Glutamatergic neuron (in vitro differentiated cells): ENCODE data around the gene JAK1. TPM values are rescaled to one million over a fixed set of nuclear protein-coding genes. Genes with fewer than 3 reads are reported as not detected.

Experiments
- DNase-seq: peaks from one replicate; pipeline ENCODE4 v3.0.0; 2022
- H3K27ac Mint-ChIP-seq: one replicate; pipeline ENCODE4 v1.8.0; 2020; ENCODE audit warnings: mild to moderate bottlenecking, mixed read lengths, inconsistent platforms; ENCODE audit not compliant: unreplicated experiment
- H3K27me3 Mint-ChIP-seq: one replicate; pipeline ENCODE4 v1.8.0; 2020; ENCODE audit warnings: mild to moderate bottlenecking, moderate library complexity, mixed read lengths, inconsistent platforms; ENCODE audit not compliant: unreplicated experiment
- H3K36me3 Mint-ChIP-seq: one replicate; pipeline ENCODE4 v1.8.0; 2020; ENCODE audit warnings: mild to moderate bottlenecking, mixed read lengths, inconsistent platforms; ENCODE audit not compliant: unreplicated experiment
- H3K4me1 Mint-ChIP-seq: one replicate; pipeline ENCODE4 v1.8.0; 2020; ENCODE audit warnings: mild to moderate bottlenecking, low read depth, mixed read lengths, inconsistent platforms; ENCODE audit not compliant: unreplicated experiment
- H3K4me3 Mint-ChIP-seq: one replicate; pipeline ENCODE4 v1.8.0; 2020; ENCODE audit warnings: mild to moderate bottlenecking, mixed read lengths, inconsistent platforms; ENCODE audit not compliant: unreplicated experiment
- H3K9me3 Mint-ChIP-seq: one replicate; pipeline ENCODE4 v1.8.0; 2020; ENCODE audit warnings: mild to moderate bottlenecking, moderate library complexity, mixed read lengths, inconsistent platforms; ENCODE audit not compliant: unreplicated experiment
- total RNA-seq: library from RNA; stranded (reverse); fragmentation: NEBNext Ultra II Directional; extraction: Animal tissue kit (Norgen Biotek cat#: 25700); gene quantifications from one replicate; pipeline ENCODE4 v1.2.1, GENCODE V29; 2021; ENCODE audit not compliant: unreplicated experiment
- TF ChIP-seq, protein P1 (sequence below): fragments of 200-600 bp; sonication (generic); IDR thresholded peaks from one replicate; pipeline ENCODE4 v1.5.0; 2021; ENCODE audit not compliant: partially characterized antibody, unreplicated experiment

JAK1 gene
- total RNA-seq, 1 donor from 2014 or later = 16.9 TPM

- DNase-seq = no peak
- no peaks in the 10 kb centered on the region for H3K9me3 Mint-ChIP-seq
- H3K4me1 Mint-ChIP-seq = peaks cover 15% of the 10 kb centered on the region
- TF ChIP-seq, protein P1, sequence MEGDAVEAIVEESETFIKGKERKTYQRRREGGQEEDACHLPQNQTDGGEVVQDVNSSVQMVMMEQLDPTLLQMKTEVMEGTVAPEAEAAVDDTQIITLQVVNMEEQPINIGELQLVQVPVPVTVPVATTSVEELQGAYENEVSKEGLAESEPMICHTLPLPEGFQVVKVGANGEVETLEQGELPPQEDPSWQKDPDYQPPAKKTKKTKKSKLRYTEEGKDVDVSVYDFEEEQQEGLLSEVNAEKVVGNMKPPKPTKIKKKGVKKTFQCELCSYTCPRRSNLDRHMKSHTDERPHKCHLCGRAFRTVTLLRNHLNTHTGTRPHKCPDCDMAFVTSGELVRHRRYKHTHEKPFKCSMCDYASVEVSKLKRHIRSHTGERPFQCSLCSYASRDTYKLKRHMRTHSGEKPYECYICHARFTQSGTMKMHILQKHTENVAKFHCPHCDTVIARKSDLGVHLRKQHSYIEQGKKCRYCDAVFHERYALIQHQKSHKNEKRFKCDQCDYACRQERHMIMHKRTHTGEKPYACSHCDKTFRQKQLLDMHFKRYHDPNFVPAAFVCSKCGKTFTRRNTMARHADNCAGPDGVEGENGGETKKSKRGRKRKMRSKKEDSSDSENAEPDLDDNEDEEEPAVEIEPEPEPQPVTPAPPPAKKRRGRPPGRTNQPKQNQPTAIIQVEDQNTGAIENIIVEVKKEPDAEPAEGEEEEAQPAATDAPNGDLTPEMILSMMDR = no peak
- H3K27ac Mint-ChIP-seq = no peak overlapping the region
- no peaks in the 10 kb centered on the region for H3K36me3 Mint-ChIP-seq
- peaks cover 4% of the 10 kb centered on the region for H3K27me3 Mint-ChIP-seq
- H3K4me3 Mint-ChIP-seq = no peak overlapping the region
These were observed 75.5 kb downstream of the JAK1 start for GRCh38 chr1:64890699-64891447.

- peaks cover 4% of the 10 kb centered on the region for H3K27me3 Mint-ChIP-seq
- no peak overlapping the region for H3K27ac Mint-ChIP-seq
- peaks cover 15% of the 10 kb centered on the region for H3K4me1 Mint-ChIP-seq
- no peak overlapping the region for H3K4me3 Mint-ChIP-seq
- no peaks in the 10 kb centered on the region for H3K36me3 Mint-ChIP-seq
- TF ChIP-seq, protein P1 = no peak
- no peaks in the 10 kb centered on the region for H3K9me3 Mint-ChIP-seq
- no peak for DNase-seq
These were observed 78.6 kb downstream of the JAK1 start for GRCh38 chr1:64887689-64888217.

DNA sequence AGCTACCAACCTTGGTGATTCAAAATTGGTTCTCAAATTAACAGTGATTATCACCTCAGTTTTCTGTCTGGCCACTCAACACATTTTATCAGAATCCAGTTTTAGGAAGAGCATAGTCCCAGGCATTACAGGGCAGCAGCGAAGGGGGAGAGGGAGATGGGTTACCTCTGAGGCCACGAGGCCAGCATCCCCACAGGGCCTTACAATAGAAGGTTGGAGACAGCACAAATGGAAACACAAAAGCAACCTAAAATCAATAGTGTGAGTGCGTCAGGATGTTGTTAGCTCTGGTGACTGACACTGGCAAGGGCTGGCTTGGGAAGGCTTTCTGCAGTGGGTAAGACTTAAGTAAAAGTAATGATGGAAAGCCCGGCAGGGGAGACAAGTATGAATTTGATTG is 79.5 kb downstream of the JAK1 start:
- Mint-ChIP-seq H3K4me1 (peaks cover 15% of the 10 kb centered on the region), H3K27me3 (peaks cover 4% of the 10 kb centered on the region), H3K4me3 (no peak overlapping the region), H3K27ac (peak overlapping the region; percentile 36), H3K9me3 (no peaks in the 10 kb centered on the region), H3K36me3 (no peaks in the 10 kb centered on the region)
- TF ChIP-seq, protein P1 = no peak
- peak; percentile 41 for DNase-seq

- Mint-ChIP-seq H3K27ac (no peak overlapping the region), H3K36me3 (no peaks in the 10 kb centered on the region), H3K9me3 (no peaks in the 10 kb centered on the region), H3K27me3 (peaks cover 4% of the 10 kb centered on the region), H3K4me3 (no peak overlapping the region), H3K4me1 (peaks cover 15% of the 10 kb centered on the region)
- no peak for DNase-seq
- TF ChIP-seq, protein P1 = no peak
These were observed 80.7 kb downstream of the JAK1 start for GRCh38 chr1:64885648-64886047.
